Measurements from ENCODE around the gene ZNF480.
A peak's percentile ranks its signal among the peaks of the same experiment; 100 is the strongest.

- TF ChIP-seq CTCF (IDR thresholded peaks at IDR 0.05), result peak in 2 of 7 experiments; percentile 26 to 41
- no peak for TF ChIP-seq POLR2AphosphoS5 (IDR thresholded peaks at IDR 0.05)
- no peak for TF ChIP-seq POLR2A (IDR thresholded peaks at IDR 0.05)
- TF ChIP-seq EP300 (IDR thresholded peaks at IDR 0.05), result no peak
Measured at GRCh38 chr19:52343548-52343947, 46.6 kb downstream of the ZNF480 start.

All from stomach (tissue), 4 donors.